MCF 10A (cell line): Measurements from ENCODE around the gene PTPRG. TPM values are rescaled to one million over a fixed set of nuclear protein-coding genes. Genes with fewer than 3 reads are reported as not detected.

ENCODE experiments used
- BruUV-seq: library from RNA; stranded (reverse); fragments of 400-500 nt; replicated peaks from 2 replicates; lab custom pipeline; 2021; lab: Mats Ljungman, UMichigan
- CTCF ChIA-PET: fragments of 300-600 bp; sonication (Branson Sonifier 250); formaldehyde crosslinking; extraction: SDS; loops from one replicate; lab custom pipeline; 2021; ENCODE audit warnings: antibody characterized with exemption, inconsistent platforms; lab: Yijun Ruan, JAX
- POLR2A ChIA-PET: fragments of 300-600, 350-650 bp; sonication (Branson Sonifier 250); formaldehyde crosslinking; extraction: SDS; loops from one replicate; lab custom pipeline; 2020; ENCODE audit warnings: antibody characterized with exemption, inconsistent platforms; lab: Yijun Ruan, JAX
- DNase-seq: peaks from one replicate; pipeline ENCODE4 v3.0.0-alpha.2; 2018; ENCODE audit not compliant: unreplicated experiment
- H3K27ac Mint-ChIP-seq: one replicate; pipeline ENCODE4 v1.8.0; 2022; ENCODE audit warnings: mild to moderate bottlenecking, low read depth, mixed read lengths; ENCODE audit not compliant: unreplicated experiment
- H3K27me3 Mint-ChIP-seq: one replicate; pipeline ENCODE4 v1.8.0; 2022; ENCODE audit warnings: mixed read lengths; ENCODE audit not compliant: insufficient read depth, unreplicated experiment
- H3K36me3 Mint-ChIP-seq: one replicate; pipeline ENCODE4 v1.8.0; 2022; ENCODE audit warnings: mild to moderate bottlenecking, moderate library complexity, mixed read lengths; ENCODE audit not compliant: insufficient read depth, unreplicated experiment
- H3K4me1 Mint-ChIP-seq: one replicate; pipeline ENCODE4 v1.8.0; 2022; ENCODE audit warnings: mixed read lengths; ENCODE audit not compliant: insufficient read depth, unreplicated experiment
- H3K4me3 Mint-ChIP-seq: one replicate; pipeline ENCODE4 v1.8.0; 2022; ENCODE audit warnings: mild to moderate bottlenecking, moderate library complexity, mixed read lengths; ENCODE audit not compliant: unreplicated experiment
- H3K9me3 Mint-ChIP-seq: one replicate; pipeline ENCODE4 v1.8.0; 2022; ENCODE audit warnings: mixed read lengths; ENCODE audit not compliant: unreplicated experiment
- intact Hi-C: fragments of 100-400 bp; cut with micrococcal nuclease; formaldehyde crosslinking; loops from 2 replicates; pipeline ENCODE4 v1.14.1; 2022
- total RNA-seq: library from RNA; stranded (reverse); gene quantifications from 2 replicates; pipeline ENCODE4 v1.2.3, GENCODE V29; 2022
- TF ChIP-seq, protein P1 (sequence below): fragments of 200-600 bp; IDR thresholded peaks from one replicate; pipeline ENCODE4 v1.8.0; 2022; ENCODE audit warnings: antibody characterized with exemption, mild to moderate bottlenecking; ENCODE audit not compliant: unreplicated experiment

PTPRG gene
- total RNA-seq, 1 experiment from 2014 or later: 54.5 TPM

DNA sequence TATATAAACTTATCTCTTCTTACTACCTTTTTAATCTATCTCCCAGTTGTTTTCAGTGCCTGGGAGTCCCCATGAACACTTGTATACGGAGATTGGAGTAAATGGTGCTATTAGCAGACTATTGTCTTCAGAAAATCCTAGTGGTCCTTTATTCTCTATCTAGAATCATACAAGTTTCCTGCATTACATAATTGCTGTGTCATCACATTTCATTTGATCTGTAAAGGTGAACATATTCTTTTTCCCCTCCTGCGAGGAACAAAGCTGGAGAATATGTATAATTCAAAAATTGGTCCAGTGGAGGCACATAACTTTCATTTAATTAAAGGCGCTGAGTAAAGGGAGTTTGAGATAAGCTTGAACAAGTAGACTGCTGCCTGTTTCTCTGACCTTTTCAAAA, 487.2 kb downstream of the PTPRG start:
- Mint-ChIP-seq H3K36me3 (no peaks in the 10 kb centered on the region), H3K4me1 (peaks cover 8% of the 10 kb centered on the region), H3K27ac (no peak overlapping the region), H3K9me3 (no peaks in the 10 kb centered on the region), H3K4me3 (no peak overlapping the region), H3K27me3 (no peaks in the 10 kb centered on the region)
- POLR2A ChIA-PET: interaction anchor here (0.7 kb wide), 1 partner anchor 581 kb away, joined by 3 read pairs; no protein-coding TSS in a partner anchor
- intact Hi-C loops: no loop called here
- BruUV-seq: no TSS peak
- TF ChIP-seq, protein P1, sequence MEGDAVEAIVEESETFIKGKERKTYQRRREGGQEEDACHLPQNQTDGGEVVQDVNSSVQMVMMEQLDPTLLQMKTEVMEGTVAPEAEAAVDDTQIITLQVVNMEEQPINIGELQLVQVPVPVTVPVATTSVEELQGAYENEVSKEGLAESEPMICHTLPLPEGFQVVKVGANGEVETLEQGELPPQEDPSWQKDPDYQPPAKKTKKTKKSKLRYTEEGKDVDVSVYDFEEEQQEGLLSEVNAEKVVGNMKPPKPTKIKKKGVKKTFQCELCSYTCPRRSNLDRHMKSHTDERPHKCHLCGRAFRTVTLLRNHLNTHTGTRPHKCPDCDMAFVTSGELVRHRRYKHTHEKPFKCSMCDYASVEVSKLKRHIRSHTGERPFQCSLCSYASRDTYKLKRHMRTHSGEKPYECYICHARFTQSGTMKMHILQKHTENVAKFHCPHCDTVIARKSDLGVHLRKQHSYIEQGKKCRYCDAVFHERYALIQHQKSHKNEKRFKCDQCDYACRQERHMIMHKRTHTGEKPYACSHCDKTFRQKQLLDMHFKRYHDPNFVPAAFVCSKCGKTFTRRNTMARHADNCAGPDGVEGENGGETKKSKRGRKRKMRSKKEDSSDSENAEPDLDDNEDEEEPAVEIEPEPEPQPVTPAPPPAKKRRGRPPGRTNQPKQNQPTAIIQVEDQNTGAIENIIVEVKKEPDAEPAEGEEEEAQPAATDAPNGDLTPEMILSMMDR: no peak
- no peak for DNase-seq
- CTCF ChIA-PET: interaction anchor here (0.6 to 8.4 kb wide), 3 partner anchors 29 to 191 kb away, joined by 3 to 58 read pairs (median 3); no protein-coding TSS in a partner anchor

DNA sequence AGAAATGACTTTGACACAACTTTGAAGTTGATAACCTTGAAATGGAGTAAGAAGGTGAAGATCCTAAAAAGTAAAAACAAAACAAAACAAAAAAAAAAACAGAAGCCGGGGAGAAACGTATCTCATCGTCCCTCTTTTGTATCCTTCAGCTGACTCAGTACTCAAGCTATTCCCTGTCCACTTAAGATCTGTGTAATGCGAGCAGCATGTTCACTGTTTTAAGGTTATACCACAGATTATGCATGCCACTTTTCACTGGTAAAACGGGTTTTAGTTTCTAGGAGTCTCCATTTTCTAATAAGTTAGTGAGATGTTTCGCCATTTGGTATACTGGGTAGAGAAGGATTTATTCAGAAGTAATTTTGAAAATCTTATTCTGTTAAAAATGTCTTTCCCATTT, 487.7 kb downstream of the PTPRG start:
- BruUV-seq: no TSS peak
- Mint-ChIP-seq H3K36me3 (no peaks in the 10 kb centered on the region), H3K27me3 (no peaks in the 10 kb centered on the region), H3K27ac (no peak overlapping the region), H3K4me3 (no peak overlapping the region), H3K9me3 (no peaks in the 10 kb centered on the region), H3K4me1 (peaks cover 8% of the 10 kb centered on the region)
- ChIA-PET CTCF (interaction anchor here (0.6 to 8.4 kb wide), 5 partner anchors 29 to 191 kb away, joined by 3 to 58 read pairs (median 4); no protein-coding TSS in a partner anchor), POLR2A (interaction anchor here (0.7 kb wide), 1 partner anchor 581 kb away, joined by 3 read pairs; no protein-coding TSS in a partner anchor)
- DNase-seq: no peak
- TF ChIP-seq, protein P1: no peak
- intact Hi-C loops: no loop called here

DNA sequence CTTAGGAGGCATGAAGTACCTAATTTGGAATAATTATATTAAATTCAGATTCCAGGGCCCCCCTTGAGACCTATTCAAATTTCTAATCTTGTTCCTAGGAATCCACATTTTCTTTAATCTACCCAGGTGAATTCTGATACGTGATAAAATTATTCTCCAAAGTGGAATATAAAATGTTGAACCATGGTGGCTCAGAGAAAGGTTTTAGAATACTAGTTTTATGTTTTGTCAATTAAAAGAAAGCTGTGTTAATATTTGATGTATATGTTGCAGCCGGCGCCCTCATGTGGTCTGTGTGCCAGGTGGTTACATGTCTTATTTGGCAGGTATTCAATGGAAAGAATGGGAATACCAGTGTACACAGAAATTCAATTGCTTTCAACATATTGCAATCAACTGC, 490.1 kb downstream of the PTPRG start:
- H3K27ac Mint-ChIP-seq: no peak overlapping the region
- no TSS peak for BruUV-seq
- ChIA-PET POLR2A (interaction anchor here (1.3 to 1.4 kb wide), 2 partner anchors 157 to 176 kb away, joined by 3 read pairs; no protein-coding TSS in a partner anchor), CTCF (interaction anchor here (0.6 to 8.4 kb wide), 27 partner anchors 8 to 1660 kb away, joined by 3 to 58 read pairs (median 3); no protein-coding TSS in a partner anchor)
- H3K4me3 Mint-ChIP-seq: no peak overlapping the region
- no peaks in the 10 kb centered on the region for H3K27me3 Mint-ChIP-seq
- DNase-seq: peak; percentile 65
- H3K9me3 Mint-ChIP-seq: no peaks in the 10 kb centered on the region
- no peaks in the 10 kb centered on the region for H3K36me3 Mint-ChIP-seq
- intact Hi-C loops: loop anchor here (1.0 to 10.0 kb wide), 3 partner anchors 133 to 489 kb away; partner anchors contain the start of gene PTPRG
- TF ChIP-seq, protein P1: peak; percentile 27
- peaks cover under 1% of the 10 kb centered on the region for H3K4me1 Mint-ChIP-seq

DNA sequence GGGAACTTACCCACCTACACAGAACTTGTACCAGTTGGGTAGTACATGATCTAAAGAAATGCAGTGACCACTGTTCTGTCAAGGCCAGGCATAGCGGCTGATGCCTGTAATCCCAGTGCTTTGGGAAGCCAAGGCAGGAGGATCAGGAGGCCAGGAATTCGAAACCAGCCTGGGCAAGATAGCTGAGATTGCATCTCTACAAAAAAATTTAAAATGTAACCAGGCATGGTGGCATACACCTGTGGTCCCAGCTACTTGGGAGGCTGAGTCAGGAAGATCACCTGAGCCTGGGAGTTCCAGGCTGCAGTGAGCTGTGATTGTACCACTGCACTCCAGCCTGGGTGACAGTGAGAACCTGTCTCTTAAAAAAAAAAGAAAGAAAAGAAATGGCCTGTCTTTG, 491.0 kb downstream of the PTPRG start:
- Mint-ChIP-seq H3K27ac (no peak overlapping the region), H3K36me3 (no peaks in the 10 kb centered on the region), H3K9me3 (no peaks in the 10 kb centered on the region), H3K4me3 (no peak overlapping the region), H3K4me1 (no peaks in the 10 kb centered on the region), H3K27me3 (no peaks in the 10 kb centered on the region)
- no peak for DNase-seq
- TF ChIP-seq, protein P1: no peak
- ChIA-PET POLR2A (interaction anchor here (0.6 to 1.4 kb wide), 2 partner anchors 18 to 158 kb away, joined by 3 read pairs; no protein-coding TSS in a partner anchor), CTCF (interaction anchor here (0.5 to 8.4 kb wide), 18 partner anchors 8 to 984 kb away, joined by 3 to 58 read pairs (median 3); no protein-coding TSS in a partner anchor)
- BruUV-seq: no TSS peak
- intact Hi-C loops: loop anchor here (5.0 to 10.0 kb wide), 2 partner anchors 132 to 490 kb away; partner anchors contain the start of gene PTPRG
